OCI-LY1 (cell line): ENCODE data around the gene MCTP1.

ENCODE experiments used
- H2AFZ ChIP-seq: fragments of 200-600 bp; sonication (generic), shearing (Covaris generic); 2 replicates; pipeline ENCODE4 v1.6.0; 2014; ENCODE audit warnings: antibody characterized with exemption, mild to moderate bottlenecking, low read length
- H3F3A ChIP-seq: fragments of 200-600 bp; sonication (generic), shearing (Covaris generic); 2 replicates; pipeline ENCODE4 v1.6.0; 2014; ENCODE audit warnings: mild to moderate bottlenecking, antibody characterized with exemption, low read length, moderate library complexity; ENCODE audit not compliant: insufficient read depth
- H3K27ac ChIP-seq: fragments of 200-600 bp; sonication (generic); 2 replicates; pipeline ENCODE4 v1.5.1; 2014; ENCODE audit warnings: low read length, mixed run types, mild to moderate bottlenecking, low read depth; ENCODE audit not compliant: poor library complexity, severe bottlenecking
- H3K27me3 ChIP-seq: fragments of 200-600 bp; sonication (generic); 2 replicates; pipeline ENCODE4 v1.6.0; 2014; ENCODE audit warnings: antibody characterized with exemption, mild to moderate bottlenecking, low read length, moderate library complexity; ENCODE audit not compliant: insufficient read depth
- H3K36me3 ChIP-seq: fragments of 200-600 bp; sonication (generic); 2 replicates; pipeline ENCODE4 v1.6.1; 2014; ENCODE audit warnings: mild to moderate bottlenecking, antibody characterized with exemption, low read length, moderate library complexity, mixed read lengths; ENCODE audit not compliant: insufficient read depth
- H3K4me1 ChIP-seq: fragments of 200-600 bp; sonication (generic); 2 replicates; pipeline ENCODE4 v1.5.1; 2014; ENCODE audit warnings: mild to moderate bottlenecking, low read length, moderate library complexity; ENCODE audit not compliant: insufficient read depth, severe bottlenecking
- H3K4me2 ChIP-seq: fragments of 200-600 bp; sonication (generic), shearing (Covaris generic); 2 replicates; pipeline ENCODE4 v1.6.1; 2014; ENCODE audit warnings: low read length
- H3K4me3 ChIP-seq: fragments of 200-600 bp; sonication (generic); 2 replicates; pipeline ENCODE4 v1.5.1; 2014; ENCODE audit warnings: low read length, low read depth, mild to moderate bottlenecking, mixed read lengths; ENCODE audit not compliant: poor library complexity, severe bottlenecking
- H3K79me2 ChIP-seq: fragments of 200-600 bp; shearing (Covaris generic); 2 replicates; pipeline ENCODE4 v1.6.1; 2016; ENCODE audit warnings: mixed run types, low read length, mixed read lengths; ENCODE audit not compliant: insufficient read depth
- H3K9ac ChIP-seq: fragments of 200-600 bp; sonication (generic), shearing (Covaris generic); 2 replicates; pipeline ENCODE4 v1.6.1; 2014; ENCODE audit warnings: mild to moderate bottlenecking, low read length, mixed read lengths
- H3K9me2 ChIP-seq: fragments of 200-600 bp; sonication (generic), shearing (Covaris generic); 2 replicates; pipeline ENCODE4 v1.6.1; 2014; ENCODE audit warnings: low read depth, mild to moderate bottlenecking, low read length, mixed read lengths
- H3K9me3 ChIP-seq: fragments of 200-600 bp; shearing (Covaris generic); 2 replicates; pipeline ENCODE4 v1.6.1; 2014; ENCODE audit warnings: low read length, mixed read lengths
- H4K20me1 ChIP-seq: fragments of 200-600 bp; sonication (generic), shearing (Covaris generic); 2 replicates; pipeline ENCODE4 v1.6.0; 2016; ENCODE audit warnings: mild to moderate bottlenecking, low read length; ENCODE audit not compliant: insufficient read depth
- CTCF ChIP-seq: fragments of 200-600 bp; sonication (generic), shearing (Covaris generic); IDR thresholded peaks from 2 replicates; pipeline ENCODE4 v1.5.1; 2017; ENCODE audit warnings: mild to moderate bottlenecking, antibody characterized with exemption, low read length, moderate library complexity, mixed read lengths
- EZH2 ChIP-seq: fragments of 200-600 bp; sonication (generic), shearing (Covaris generic); IDR thresholded peaks from 2 replicates; pipeline ENCODE4 v1.8.0; 2017; ENCODE audit warnings: borderline replicate concordance, mixed run types, mild to moderate bottlenecking, antibody characterized with exemption, low read length, moderate library complexity, mixed read lengths

The MCTP1 gene

GRCh38 chr5:95304711-95305110 is 19.8 kb upstream of the MCTP1 start:
- no peaks in the 10 kb centered on the region for H3K36me3 ChIP-seq
- H2AFZ ChIP-seq = no peak overlapping the region
- no peak overlapping the region for H3K9ac ChIP-seq
- no peak for TF ChIP-seq EZH2
- no peak for TF ChIP-seq CTCF
- no peaks in the 10 kb centered on the region for H4K20me1 ChIP-seq
- no peaks in the 10 kb centered on the region for H3K79me2 ChIP-seq
- H3K9me2 ChIP-seq = no peaks in the 10 kb centered on the region
- H3F3A ChIP-seq = no peaks in the 10 kb centered on the region
- no peaks in the 10 kb centered on the region for H3K9me3 ChIP-seq
- H3K4me2 ChIP-seq = no peak overlapping the region
- no peak overlapping the region for H3K27ac ChIP-seq
- H3K4me1 ChIP-seq = no peaks in the 10 kb centered on the region
- no peaks in the 10 kb centered on the region for H3K27me3 ChIP-seq
- no peak overlapping the region for H3K4me3 ChIP-seq

- Histone ChIP-seq H3K9me3 (no peaks in the 10 kb centered on the region), H3K4me2 (no peak overlapping the region), H3K9ac (no peak overlapping the region), H3K36me3 (no peaks in the 10 kb centered on the region), H3K4me3 (no peak overlapping the region), H3K27me3 (no peaks in the 10 kb centered on the region), H3K9me2 (no peaks in the 10 kb centered on the region), H2AFZ (no peak overlapping the region), H4K20me1 (no peaks in the 10 kb centered on the region), H3F3A (no peaks in the 10 kb centered on the region), H3K79me2 (no peaks in the 10 kb centered on the region), H3K27ac (no peak overlapping the region), H3K4me1 (no peaks in the 10 kb centered on the region)
- TF ChIP-seq CTCF (no peak), EZH2 (no peak)
Measured at GRCh38 chr5:95298651-95299050, 13.8 kb upstream of the MCTP1 start.

- H3F3A ChIP-seq = no peaks in the 10 kb centered on the region
- H3K4me1 ChIP-seq = no peaks in the 10 kb centered on the region
- H3K27me3 ChIP-seq = no peaks in the 10 kb centered on the region
- TF ChIP-seq CTCF (no peak), EZH2 (no peak)
- H2AFZ ChIP-seq = no peak overlapping the region
- H3K27ac ChIP-seq = no peak overlapping the region
- H3K4me3 ChIP-seq = no peak overlapping the region
- H3K9ac ChIP-seq = no peak overlapping the region
- no peaks in the 10 kb centered on the region for H3K36me3 ChIP-seq
- no peak overlapping the region for H3K4me2 ChIP-seq
- H3K9me3 ChIP-seq = no peaks in the 10 kb centered on the region
- H4K20me1 ChIP-seq = no peaks in the 10 kb centered on the region
- H3K9me2 ChIP-seq = no peaks in the 10 kb centered on the region
- H3K79me2 ChIP-seq = no peaks in the 10 kb centered on the region
Measured at GRCh38 chr5:95296291-95296690, 11.4 kb upstream of the MCTP1 start.
